Prostate gland (tissue), 2 donors: Measurements from ENCODE around the gene EGLN1. TPM values are rescaled to one million over a fixed set of nuclear protein-coding genes. Genes with fewer than 3 reads are reported as not detected.

Source experiments
- DNase-seq: peaks from one replicate; pipeline ENCODE4 v3.0.0-alpha.2; 2019; ENCODE audit warnings: low spot score
- H3K27ac ChIP-seq, 2 donors: fragments of 200-600 bp; sonication (generic); 2 replicates each; pipeline ENCODE4 v1.5.1; 2017 to 2019
- H3K27me3 ChIP-seq: fragments of 200-600 bp; sonication (generic); replicated peaks from 2 replicates; pipeline ENCODE4 v1.5.1; 2019; ENCODE audit not compliant: insufficient read depth
- H3K36me3 ChIP-seq, 2 donors: fragments of 200-600 bp; sonication (generic); 1 replicate in 1 of 2; 2 replicates in 1 of 2; pipeline versions ENCODE4 v1.5.1 to v1.8.1; 2017 to 2019
- H3K4me1 ChIP-seq: fragments of 200-600 bp; sonication (generic); replicated peaks from 2 replicates; pipeline ENCODE4 v1.5.1; 2019
- H3K4me3 ChIP-seq, 2 donors: fragments of 200-600 bp; sonication (generic); 2 replicates each; pipeline ENCODE4 v1.5.1; 2017 to 2019
- H3K9me3 ChIP-seq: fragments of 200-600 bp; sonication (generic); 2 replicates; pipeline ENCODE4 v1.5.1; 2017
- CTCF ChIP-seq, 4 experiments: fragments of 200-600 bp in 2 of 4; fragments of 450-650 bp in 2 of 4; sonication (generic) in 2 of 4; IDR thresholded peaks; 1 replicate in 3 of 4; 2 replicates in 1 of 4; pipeline ENCODE4 v1.5.1; 2016 to 2019; ENCODE audit warnings: antibody characterized with exemption in 4 of 4, mild to moderate bottlenecking in 2 of 4, moderate library complexity in 2 of 4
- POLR2A ChIP-seq: fragments of 450-650 bp; IDR thresholded peaks from one replicate; pipeline ENCODE4 v1.6.1; 2016; ENCODE audit warnings: antibody characterized with exemption, mild to moderate bottlenecking
- POLR2AphosphoS5 ChIP-seq: sonication (generic); formaldehyde crosslinking; IDR thresholded peaks from one replicate; pipeline ENCODE4 v1.6.1; 2017; ENCODE audit warnings: antibody characterized with exemption
- WGBS: methylation state at CpG from one replicate; pipeline ENCODE4 v1.1.5; 2018; 5-methylcytosine and 5-hydroxymethylcytosine counted together
- intact Hi-C: fragments of 100-400 bp; cut with DNase I; formaldehyde crosslinking; loops from one replicate; pipeline ENCODE4 v1.14.2; 2022
- total RNA-seq, 2 donors: library from RNA; depleted of rRNA; stranded (reverse); fragments of >200 nt; gene quantifications; one replicate each; pipeline ENCODE4 v1.1.0, GENCODE V29; 2016

Gene EGLN1
- total RNA-seq, 2 donors from 2014 or later, result 32.2 to 61.5 TPM

- no peak for TF ChIP-seq POLR2AphosphoS5
- no peak for TF ChIP-seq POLR2A
- no peak for TF ChIP-seq CTCF (IDR thresholded peaks at IDR 0.05)
- Histone ChIP-seq H3K9me3 (no peaks in the 10 kb centered on the region), H3K4me1 (no peaks in the 10 kb centered on the region), H3K4me3 (no peak overlapping the region), H3K27me3 (no peaks in the 10 kb centered on the region), H3K27ac (no peak overlapping the region), H3K36me3 (no peaks in the 10 kb centered on the region)
- intact Hi-C loops, result no loop called here
- 95% methylated on average over 15 of the region's 15 CpGs for WGBS
- no peak for DNase-seq
Measured at GRCh38 chr1:231318015-231318355, 104.1 kb downstream of the EGLN1 start.

DNA sequence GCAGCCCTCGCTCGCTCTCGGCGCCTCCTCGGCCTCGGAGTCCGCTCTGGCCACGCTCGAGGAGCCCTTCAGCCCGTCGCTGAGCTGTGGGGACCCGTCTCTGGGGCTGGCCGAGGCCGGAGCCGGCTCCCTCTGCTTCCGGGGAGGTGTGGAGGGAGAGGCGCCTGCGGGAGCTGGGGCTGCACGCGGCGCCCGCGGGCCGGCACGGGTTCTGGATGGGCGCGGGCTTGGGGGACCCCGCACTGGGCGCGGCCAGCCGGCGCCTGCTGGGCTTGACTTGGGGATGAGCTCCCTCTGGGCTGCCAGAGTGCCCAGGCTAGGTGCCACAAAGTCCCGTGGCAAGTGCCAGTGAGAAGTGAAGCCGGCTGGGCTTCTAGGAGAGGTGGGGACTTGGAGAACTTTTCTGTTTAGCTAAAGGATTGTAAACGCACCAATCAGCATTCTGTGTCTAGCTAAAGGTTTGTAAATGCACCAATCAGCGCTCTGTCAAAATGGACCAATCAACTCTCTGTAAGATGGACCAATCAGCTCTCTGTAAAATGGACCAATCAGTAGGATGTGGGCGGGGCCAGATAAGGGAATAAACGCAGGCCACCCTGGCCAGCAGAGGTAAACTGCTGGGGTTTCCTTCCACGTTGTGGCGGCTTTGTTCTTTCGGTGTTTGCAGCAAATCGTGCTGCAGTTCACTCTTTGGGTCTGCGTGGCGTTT is 104.6 kb downstream of the EGLN1 start:
- Histone ChIP-seq H3K4me1 (no peaks in the 10 kb centered on the region), H3K27ac (no peak overlapping the region), H3K27me3 (no peaks in the 10 kb centered on the region), H3K4me3 (no peak overlapping the region), H3K36me3 (no peaks in the 10 kb centered on the region), H3K9me3 (no peaks in the 10 kb centered on the region)
- TF ChIP-seq POLR2A (no peak), CTCF (IDR thresholded peaks at IDR 0.05) (no peak), POLR2AphosphoS5 (no peak)
- no peak for DNase-seq
- WGBS, result 97% methylated on average over 44 of the region's 44 CpGs
- intact Hi-C loops, result no loop called here

- no peaks in the 10 kb centered on the region for H3K4me1 ChIP-seq
- H3K27me3 ChIP-seq, result no peaks in the 10 kb centered on the region
- no peaks in the 10 kb centered on the region for H3K9me3 ChIP-seq
- intact Hi-C loops, result no loop called here
- DNase-seq, result no peak
- H3K4me3 ChIP-seq, result no peak overlapping the region
- H3K36me3 ChIP-seq, result no peaks in the 10 kb centered on the region
- TF ChIP-seq POLR2A, result no peak
- TF ChIP-seq POLR2AphosphoS5, result no peak
- TF ChIP-seq CTCF (IDR thresholded peaks at IDR 0.05), result peak in 2 of 4 experiments; percentile 15 to 17
- 43% methylated on average over 11 of the region's 11 CpGs for whole genome bisulfite sequencing
- no peak overlapping the region for H3K27ac ChIP-seq
Measured at GRCh38 chr1:231315887-231316286, 106.2 kb downstream of the EGLN1 start.

Other genes starting within 250 kb of the EGLN1 start
- 10 to 100 TPM; 40.6 to 45.2 TPM for gene GNPAT, start 181.1 kb downstream of the EGLN1 start, total RNA-seq
- gene EXOC8, start 84.4 kb downstream of the EGLN1 start, total RNA-seq, result 10 to 100 TPM; 11.9 to 14.8 TPM
- gene SPRTN, start 84.0 kb downstream of the EGLN1 start, total RNA-seq, result 10 to 100 TPM; 10.8 to 23.4 TPM
- 10 to 100 TPM; 23.5 to 41.2 TPM for gene TSNAX, start 106.4 kb upstream of the EGLN1 start, total RNA-seq
- 1 to 10 TPM; 6.7 to 9.3 TPM for gene DISC1, start 204.5 kb upstream of the EGLN1 start, total RNA-seq